Astrocyte of the cerebellum (primary cell): ENCODE results near the gene DMAC1.

ENCODE experiments used
- DNase-seq: peaks from one replicate; pipeline ENCODE4 v3.0.0-alpha.2; 2011; ENCODE audit warnings: low read depth
- H3K4me3 ChIP-seq: 2 replicates; pipeline ENCODE4 v1.5.1; 2011; ENCODE audit warnings: mild to moderate bottlenecking, low read depth, low read length, moderate library complexity
- CTCF ChIP-seq: IDR thresholded peaks from 2 replicates; pipeline ENCODE4 v1.5.1; 2012; ENCODE audit warnings: low read length, low read depth, moderate library complexity, mild to moderate bottlenecking; ENCODE audit errors: missing control alignments
- in situ Hi-C: cut with HindIII; loops from 2 replicates; pipeline ENCODE4 v1.10.0; 2017; ENCODE audit warnings: low sequenced_read_pairs

The DMAC1 gene

GRCh38 chr9:7756088-7756487, 43.5 kb downstream of the DMAC1 start:
- H3K4me3 ChIP-seq: no peak overlapping the region
- no peak for TF ChIP-seq CTCF
- no peak for DNase-seq
- in situ Hi-C loops: no loop called here

- DNase-seq: no peak
- no peak for TF ChIP-seq CTCF
- in situ Hi-C loops: no loop called here
- no peak overlapping the region for H3K4me3 ChIP-seq
These were observed 47.1 kb downstream of the DMAC1 start for GRCh38 chr9:7752481-7752880.
